ENCODE results near the gene NRXN3. TPM values are rescaled to one million over a fixed set of nuclear protein-coding genes. Genes with fewer than 3 reads are reported as not detected.

NRXN3 gene
- total and polyA plus RNA-seq, 2 experiments from 2014 or later = 0.08 to 0.11 TPM

- no peak for TF ChIP-seq EZH2phosphoT487 (IDR thresholded peaks at IDR 0.05; ENCODE audit: insufficient read depth, low read depth)
- TF ChIP-seq EZH2 (IDR thresholded peaks at IDR 0.05; ENCODE audit: insufficient read depth, poor library complexity, severe bottlenecking) = no peak
- Histone ChIP-seq H3K9ac (no peak overlapping the region), H3K9me3 (ENCODE audit: low read depth) (no peaks in the 10 kb centered on the region), H2AFZ (no peak overlapping the region), H3K4me1 (ENCODE audit: insufficient read depth) (no peaks in the 10 kb centered on the region), H3K27me3 (replicated peaks; ENCODE audit: insufficient read depth) (no peaks in the 10 kb centered on the region), H3K4me2 (ENCODE audit: unreplicated experiment) (no peak overlapping the region), H4K20me1 (ENCODE audit: insufficient read depth) (no peaks in the 10 kb centered on the region), H3F3A (ENCODE audit: insufficient read depth) (no peaks in the 10 kb centered on the region), H3K27ac (no peak overlapping the region), H3K79me2 (ENCODE audit: insufficient read depth) (no peaks in the 10 kb centered on the region), H3K4me3 (no peak overlapping the region), H3K36me3 (ENCODE audit: low read depth) (no peaks in the 10 kb centered on the region), H3K9me2 (ENCODE audit: insufficient read depth) (no peaks in the 10 kb centered on the region)
- DNase-seq = no peak
- 6 to 11% methylated on average over 3 of the region's 3 CpGs for WGBS, 2 experiments (ENCODE audit: low coverage in 1 of 2, low lambda C conversion rate in 2 of 2, missing lambda C conversion rate in 2 of 2)
- in situ Hi-C loops (cut with MboI) = no loop called here
These were observed 1031.5 kb downstream of the NRXN3 start for GRCh38 chr14:79201564-79202207.

DNA sequence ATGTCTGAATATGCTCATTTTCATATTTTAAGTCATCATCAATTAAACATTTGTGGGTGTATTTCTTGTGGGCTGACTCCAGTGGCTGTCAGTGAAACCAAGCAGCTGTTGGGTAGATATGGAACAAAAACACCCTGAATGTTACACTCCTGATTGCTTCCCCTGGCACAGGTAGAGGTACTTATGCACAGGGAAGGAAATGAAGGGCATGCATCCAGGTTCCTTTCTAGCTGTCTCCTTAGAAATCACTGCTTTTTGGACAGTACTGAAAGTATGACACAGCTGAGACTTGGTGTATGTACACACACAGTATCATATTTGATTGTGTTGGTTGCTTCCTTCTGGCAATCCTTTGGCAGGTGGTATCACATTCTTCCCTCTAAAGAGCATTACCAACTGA is 1034.4 kb downstream of the NRXN3 start:
- Histone ChIP-seq H3K27ac (no peak overlapping the region), H3K79me2 (ENCODE audit: insufficient read depth) (no peaks in the 10 kb centered on the region)
- in situ Hi-C loops (cut with MboI) = no loop called here

GRCh38 chr14:79209418-79209817 is 1039.2 kb downstream of the NRXN3 start:
- Histone ChIP-seq H3K27ac (no peak overlapping the region), H3K79me2 (ENCODE audit: insufficient read depth) (no peaks in the 10 kb centered on the region), H3K9me3 (ENCODE audit: low read depth) (no peaks in the 10 kb centered on the region), H4K20me1 (ENCODE audit: insufficient read depth) (no peaks in the 10 kb centered on the region), H3K4me2 (ENCODE audit: unreplicated experiment) (no peak overlapping the region), H3F3A (ENCODE audit: insufficient read depth) (no peaks in the 10 kb centered on the region), H3K9me2 (ENCODE audit: insufficient read depth) (no peaks in the 10 kb centered on the region), H3K4me3 (no peak overlapping the region), H3K36me3 (ENCODE audit: low read depth) (no peaks in the 10 kb centered on the region), H3K4me1 (ENCODE audit: insufficient read depth) (no peaks in the 10 kb centered on the region), H3K27me3 (replicated peaks; ENCODE audit: insufficient read depth) (no peaks in the 10 kb centered on the region), H2AFZ (no peak overlapping the region), H3K9ac (no peak overlapping the region)
- DNase-seq = no peak
- in situ Hi-C loops (cut with MboI) = no loop called here
- 29 to 32% methylated on average over 2 of the region's 2 CpGs for WGBS, 2 experiments (ENCODE audit: low coverage in 1 of 2, low lambda C conversion rate in 2 of 2, missing lambda C conversion rate in 2 of 2)
- TF ChIP-seq EZH2phosphoT487 (IDR thresholded peaks at IDR 0.05; ENCODE audit: insufficient read depth, low read depth) (no peak), EZH2 (IDR thresholded peaks at IDR 0.05; ENCODE audit: insufficient read depth, poor library complexity, severe bottlenecking) (no peak)

More for the DNA sequence above, 1034.4 kb downstream of the NRXN3 start:
- no peaks in the 10 kb centered on the region for H3F3A ChIP-seq (ENCODE audit: insufficient read depth)
- H3K9ac ChIP-seq = no peak overlapping the region
- H3K9me3 ChIP-seq (ENCODE audit: low read depth) = no peaks in the 10 kb centered on the region
- H4K20me1 ChIP-seq (ENCODE audit: insufficient read depth) = no peaks in the 10 kb centered on the region
- no peaks in the 10 kb centered on the region for H3K27me3 ChIP-seq (replicated peaks; ENCODE audit: insufficient read depth)
- H3K9me2 ChIP-seq (ENCODE audit: insufficient read depth) = no peaks in the 10 kb centered on the region
- H3K4me3 ChIP-seq = no peak overlapping the region
- TF ChIP-seq EZH2phosphoT487 (IDR thresholded peaks at IDR 0.05; ENCODE audit: insufficient read depth, low read depth) = no peak
- no peak for TF ChIP-seq EZH2 (IDR thresholded peaks at IDR 0.05; ENCODE audit: insufficient read depth, poor library complexity, severe bottlenecking)
- no peaks in the 10 kb centered on the region for H3K4me1 ChIP-seq (ENCODE audit: insufficient read depth)
- H2AFZ ChIP-seq = no peak overlapping the region
- no peak for DNase-seq
- H3K36me3 ChIP-seq (ENCODE audit: low read depth) = no peaks in the 10 kb centered on the region
- H3K4me2 ChIP-seq (ENCODE audit: unreplicated experiment) = no peak overlapping the region

GRCh38 chr14:79225815-79226214 is 1055.6 kb downstream of the NRXN3 start:
- H4K20me1 ChIP-seq (ENCODE audit: insufficient read depth) = no peaks in the 10 kb centered on the region
- DNase-seq = no peak
- in situ Hi-C loops (cut with MboI) = no loop called here
- no peaks in the 10 kb centered on the region for H3F3A ChIP-seq (ENCODE audit: insufficient read depth)
- H3K9me2 ChIP-seq (ENCODE audit: insufficient read depth) = no peaks in the 10 kb centered on the region
- H3K27me3 ChIP-seq (replicated peaks; ENCODE audit: insufficient read depth) = no peaks in the 10 kb centered on the region
- no peak overlapping the region for H3K27ac ChIP-seq
- H3K36me3 ChIP-seq (ENCODE audit: low read depth) = no peaks in the 10 kb centered on the region
- H3K4me2 ChIP-seq (ENCODE audit: unreplicated experiment) = no peak overlapping the region
- no peaks in the 10 kb centered on the region for H3K9me3 ChIP-seq (ENCODE audit: low read depth)
- no peaks in the 10 kb centered on the region for H3K4me1 ChIP-seq (ENCODE audit: insufficient read depth)
- 9 to 18% methylated on average over 3 of the region's 3 CpGs for WGBS, 2 experiments (ENCODE audit: low coverage in 1 of 2, low lambda C conversion rate in 2 of 2, missing lambda C conversion rate in 2 of 2)
- no peak overlapping the region for H3K4me3 ChIP-seq
- H3K79me2 ChIP-seq (ENCODE audit: insufficient read depth) = no peaks in the 10 kb centered on the region
- H2AFZ ChIP-seq = no peak overlapping the region
- H3K9ac ChIP-seq = no peak overlapping the region
- no peak for TF ChIP-seq EZH2phosphoT487 (IDR thresholded peaks at IDR 0.05; ENCODE audit: insufficient read depth, low read depth)
- no peak for TF ChIP-seq EZH2 (IDR thresholded peaks at IDR 0.05; ENCODE audit: insufficient read depth, poor library complexity, severe bottlenecking)
